CD4-positive, alpha-beta memory T cell (primary cell): ENCODE results near the gene SLC25A39. TPM values are rescaled to one million over a fixed set of nuclear protein-coding genes. Genes with fewer than 3 reads are reported as not detected.
"Not testable (repeated sequence)": the region's sequence is repeated elsewhere in the genome, so short reads cannot be mapped to it uniquely, and the experiment has no call there.

Experiments
- CTCF ChIA-PET: fragments of 350-600 bp; sonication (Branson Sonifier 250); formaldehyde crosslinking; loops from one replicate; lab custom pipeline; 2021; ENCODE audit warnings: inconsistent platforms; ENCODE audit not compliant: partially characterized antibody; lab: Charles Lee
- POLR2A ChIA-PET: fragments of 350-600 bp; sonication (Branson Sonifier 250); formaldehyde crosslinking; loops from one replicate; lab custom pipeline; 2021; ENCODE audit not compliant: partially characterized antibody; lab: Charles Lee
- DNase-seq, 5 donors: peaks; one replicate each; pipeline versions ENCODE4 v3.0.0 to v3.0.0-alpha.2; 2020 to 2022; ENCODE audit warnings: mixed read lengths in 1 of 5
- H3K27ac ChIP-seq: one replicate; pipeline ENCODE4 v1.7.0; 2013; ENCODE audit warnings: low read depth, low read length
- H3K27me3 ChIP-seq: 2 replicates; pipeline ENCODE4 v1.7.0; 2013; ENCODE audit warnings: mild to moderate bottlenecking, low read length, moderate library complexity; ENCODE audit not compliant: insufficient read depth
- H3K36me3 ChIP-seq: 2 replicates; pipeline ENCODE4 v1.7.0; 2013; ENCODE audit warnings: mild to moderate bottlenecking, low read length, moderate library complexity; ENCODE audit not compliant: insufficient read depth
- H3K4me1 ChIP-seq: 2 replicates; pipeline ENCODE4 v1.7.0; 2013; ENCODE audit warnings: mild to moderate bottlenecking, low read length, moderate library complexity; ENCODE audit not compliant: insufficient read depth
- H3K4me3 ChIP-seq, 2 donors: one replicate each; pipeline ENCODE4 v1.7.0; 2013; ENCODE audit warnings: low read length in 2 of 2, mild to moderate bottlenecking in 1 of 2
- H3K9me3 ChIP-seq, 2 donors: one replicate each; pipeline ENCODE4 v1.7.0; 2013; ENCODE audit warnings: low read length in 2 of 2, control low read depth in 1 of 2; ENCODE audit not compliant: control insufficient read depth in 1 of 2
- H3K27ac Mint-ChIP-seq, 7 donors: one replicate each; pipeline ENCODE4 v1.8.0; 2020 to 2021; ENCODE audit warnings: mixed read lengths in 7 of 7, mild to moderate bottlenecking in 6 of 7, inconsistent platforms in 3 of 7, moderate library complexity in 3 of 7
- H3K27me3 Mint-ChIP-seq, 2 donors: one replicate each; pipeline ENCODE4 v1.8.0; 2020 to 2021; ENCODE audit warnings: mixed read lengths in 2 of 2
- H3K36me3 Mint-ChIP-seq, 2 donors: one replicate each; pipeline ENCODE4 v1.8.0; 2020 to 2021; ENCODE audit warnings: mixed read lengths in 2 of 2, inconsistent platforms in 1 of 2, mild to moderate bottlenecking in 1 of 2
- H3K4me1 Mint-ChIP-seq, 4 donors: one replicate each; pipeline ENCODE4 v1.8.0; 2020 to 2021; ENCODE audit warnings: mixed read lengths in 4 of 4, mild to moderate bottlenecking in 1 of 4
- H3K4me3 Mint-ChIP-seq, 8 donors: one replicate each; pipeline ENCODE4 v1.8.0; 2020 to 2021; ENCODE audit warnings: mixed read lengths in 8 of 8, mild to moderate bottlenecking in 7 of 8, moderate library complexity in 6 of 8, inconsistent platforms in 3 of 8
- H3K9me3 Mint-ChIP-seq, 8 donors: one replicate each; pipeline ENCODE4 v1.8.0; 2020 to 2021; ENCODE audit warnings: mixed read lengths in 8 of 8, mild to moderate bottlenecking in 5 of 8, inconsistent platforms in 3 of 8, moderate library complexity in 1 of 8
- intact Hi-C: fragments of 100-400 bp; cut with micrococcal nuclease; formaldehyde crosslinking; loops from one replicate; pipeline ENCODE4 v1.15.1; 2023
- polyA plus RNA-seq, 2 donors: library from polyadenylated mRNA; unstranded; fragments of 300-500 nt; fragmentation: Illumina TruSeq; gene quantifications; one replicate each; pipeline ENCODE4 v1.2.3, GENCODE V29; 2021
- total RNA-seq, 2 experiments: library from RNA; stranded (reverse); gene quantifications; one replicate each; pipeline ENCODE4 v1.2.3, GENCODE V29; 2021

The SLC25A39 gene
- total and polyA plus RNA-seq, 4 experiments from 2014 or later, result 91.2 to 140 (median 105) TPM

- intact Hi-C loops, result no loop called here
- Mint-ChIP-seq H3K36me3 (no peaks in the 10 kb centered on the region), H3K27ac (no peak overlapping the region), H3K9me3 (no peaks in the 10 kb centered on the region), H3K4me3 (no peak overlapping the region), H3K4me1 (peaks cover 5 to 11% (median 6%) of the 10 kb centered on the region in 4 donors), H3K27me3 (peaks cover 3 to 5% of the 10 kb centered on the region in 2 donors)
- no peak for DNase-seq
- Histone ChIP-seq H3K27me3 (no peaks in the 10 kb centered on the region), H3K4me1 (no peaks in the 10 kb centered on the region), H3K36me3 (no peaks in the 10 kb centered on the region), H3K9me3 (no peaks in the 10 kb centered on the region), H3K27ac (no peak overlapping the region), H3K4me3 (no peak overlapping the region)
- ChIA-PET CTCF (interaction anchor here (0.8 to 7.4 kb wide), 4 partner anchors 10 to 146 kb away, joined by 3 to 32 read pairs (median 4); partner anchors contain the start of gene GRN), POLR2A (interaction anchor here (1.5 kb wide), 1 partner anchor 125 kb away, joined by 4 read pairs; no protein-coding TSS in a partner anchor)
These were observed 10.1 kb upstream of the SLC25A39 start for GRCh38 chr17:44334727-44335126.

- ChIA-PET CTCF (interaction anchor here (0.8 to 7.4 kb wide), 3 partner anchors 11 to 146 kb away, joined by 3 to 32 read pairs (median 3); partner anchors contain the start of gene GRN), POLR2A (interaction anchor here (0.8 to 1.5 kb wide), 2 partner anchors 9 to 124 kb away, joined by 3 to 4 read pairs; no protein-coding TSS in a partner anchor)
- Mint-ChIP-seq H3K27me3 (peaks cover 3 to 5% of the 10 kb centered on the region in 2 donors), H3K4me1 (peaks cover 5 to 11% (median 6%) of the 10 kb centered on the region in 4 donors), H3K4me3 (no peak overlapping the region), H3K36me3 (no peaks in the 10 kb centered on the region), H3K27ac (no peak overlapping the region), H3K9me3 (no peaks in the 10 kb centered on the region)
- Histone ChIP-seq H3K36me3 (no peaks in the 10 kb centered on the region), H3K9me3 (no peaks in the 10 kb centered on the region), H3K27me3 (no peaks in the 10 kb centered on the region), H3K27ac (no peak overlapping the region), H3K4me1 (no peaks in the 10 kb centered on the region), H3K4me3 (no peak overlapping the region)
- DNase-seq, result no peak
- intact Hi-C loops, result no loop called here
These were observed 9.7 kb upstream of the SLC25A39 start for GRCh38 chr17:44334315-44334714.

GRCh38 chr17:44333371-44333770, 8.7 kb upstream of the SLC25A39 start:
- POLR2A ChIA-PET, result interaction anchor here (0.8 to 1.5 kb wide), 2 partner anchors 8 to 123 kb away, joined by 3 to 4 read pairs; no protein-coding TSS in a partner anchor

DNA sequence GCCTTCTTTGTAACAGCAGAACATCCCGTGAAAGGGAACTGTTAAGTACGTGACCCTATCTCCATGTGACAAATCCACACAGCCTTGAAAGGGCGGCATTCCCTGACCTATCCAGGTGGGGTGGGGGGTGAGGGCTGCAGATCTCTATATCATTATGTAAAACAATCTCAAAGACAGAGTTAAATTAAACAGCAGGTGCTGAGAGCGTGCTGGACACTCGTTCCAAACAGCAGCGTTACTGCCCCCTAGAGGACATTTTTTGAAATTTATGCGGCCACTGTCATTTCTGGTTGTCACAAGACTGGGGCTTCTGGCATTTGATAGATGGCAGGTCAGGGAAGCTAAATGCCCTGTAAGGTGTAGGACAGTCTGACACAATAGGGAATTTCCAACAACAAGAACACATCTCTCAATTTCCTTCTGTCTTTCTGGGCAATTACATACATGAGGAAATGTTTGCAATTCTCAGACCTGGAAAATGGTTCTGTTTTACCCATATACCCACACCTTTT, 6.7 kb upstream of the SLC25A39 start:
- H3K27ac Mint-ChIP-seq, result peak overlapping the region in 3 of 7 donors; percentile 25 to 77 (median 70)
- Histone ChIP-seq H3K4me1 (peaks cover 4% of the 10 kb centered on the region), H3K27me3 (no peaks in the 10 kb centered on the region), H3K4me3 (no peak overlapping the region), H3K27ac (no peak overlapping the region), H3K9me3 (no peaks in the 10 kb centered on the region), H3K36me3 (no peaks in the 10 kb centered on the region)
- ChIA-PET CTCF (interaction anchor here (0.7 to 7.4 kb wide), 30 partner anchors 10 to 387 kb away, joined by 3 to 107 read pairs (median 5); partner anchors contain the start of genes FAM171A2, GRN, HDAC5 and HROB), POLR2A (interaction anchor here (0.7 to 2.0 kb wide), 10 partner anchors 16 to 208 kb away, joined by 3 to 17 read pairs (median 4); partner anchors contain the start of genes HDAC5, TMUB2 and UBTF)
- H3K4me3 Mint-ChIP-seq, result peak overlapping the region in 1 of 8 donors; percentile 39
- intact Hi-C loops, result loop anchor here (1.0 to 2.0 kb wide), 3 partner anchors 13 to 190 kb away; partner anchors contain the start of genes GRN and HROB
- DNase-seq, result peak; percentile 69 to 79 (median 74)
- peaks cover 10 to 23% (median 14%) of the 10 kb centered on the region in 4 donors for H3K4me1 Mint-ChIP-seq
- H3K36me3 Mint-ChIP-seq, result peaks cover 0 to 2% of the 10 kb centered on the region in 2 donors
- no peaks in the 10 kb centered on the region for H3K27me3 Mint-ChIP-seq
- no peaks in the 10 kb centered on the region for H3K9me3 Mint-ChIP-seq

More at GRCh38 chr17:44333371-44333770, 8.7 kb upstream of the SLC25A39 start:
- Mint-ChIP-seq H3K4me1 (peaks cover 5 to 7% (median 6%) of the 10 kb centered on the region in 4 donors), H3K36me3 (no peaks in the 10 kb centered on the region), H3K9me3 (no peaks in the 10 kb centered on the region), H3K27me3 (peaks cover 3 to 5% of the 10 kb centered on the region in 2 donors), H3K27ac (no peak overlapping the region), H3K4me3 (no peak overlapping the region)
- H3K27me3 ChIP-seq, result no peaks in the 10 kb centered on the region
- no peaks in the 10 kb centered on the region for H3K36me3 ChIP-seq
- DNase-seq, result no peak
- intact Hi-C loops, result no loop called here
- no peak overlapping the region for H3K27ac ChIP-seq
- H3K4me1 ChIP-seq, result no peaks in the 10 kb centered on the region
- H3K9me3 ChIP-seq, result no peaks in the 10 kb centered on the region
- no peak overlapping the region for H3K4me3 ChIP-seq
- CTCF ChIA-PET, result interaction anchor here (0.6 to 7.4 kb wide), 6 partner anchors 12 to 129 kb away, joined by 3 to 107 read pairs (median 4); partner anchors contain the start of gene GRN

DNA sequence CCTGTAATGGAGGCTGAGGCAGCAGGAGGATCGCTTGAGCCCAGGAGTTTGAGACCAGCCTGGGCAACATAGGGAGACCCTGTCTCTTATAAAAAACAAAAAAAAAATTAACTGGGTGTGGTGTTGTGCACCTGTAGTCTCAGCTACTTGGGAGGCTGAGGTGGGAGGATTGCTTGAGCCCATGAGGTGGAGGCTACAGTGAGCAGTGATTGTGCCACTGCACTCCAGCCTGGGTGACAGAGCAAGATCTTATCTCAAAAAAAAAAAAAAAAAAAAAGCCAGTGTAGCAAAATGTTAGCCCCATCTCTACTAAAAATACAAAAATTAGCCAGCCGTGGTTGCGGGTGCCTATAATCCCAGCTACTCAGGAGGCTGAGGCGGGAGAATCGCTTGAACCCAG, 5.6 kb upstream of the SLC25A39 start:
- H3K4me3 Mint-ChIP-seq, H3K9me3 ChIP-seq, H3K4me3 ChIP-seq, DNase-seq, H3K27ac Mint-ChIP-seq, H3K4me1 ChIP-seq, H3K9me3 Mint-ChIP-seq, H3K27me3 Mint-ChIP-seq, H3K36me3 Mint-ChIP-seq, H3K27ac ChIP-seq, H3K27me3 ChIP-seq, H3K36me3 ChIP-seq: not testable (repeated sequence)
- ChIA-PET POLR2A (interaction anchor here (0.7 to 2.4 kb wide), 12 partner anchors 15 to 207 kb away, joined by 3 to 17 read pairs (median 4); partner anchors contain the start of genes HDAC5, TMUB2 and UBTF), CTCF (interaction anchor here (0.7 to 7.4 kb wide), 29 partner anchors 9 to 386 kb away, joined by 3 to 107 read pairs (median 5); partner anchors contain the start of genes FAM171A2, GRN, HDAC5 and HROB)
- peaks cover 10 to 32% (median 17%) of the 10 kb centered on the region in 4 donors for H3K4me1 Mint-ChIP-seq
- intact Hi-C loops, result loop anchor here (2.0 kb wide), 1 partner anchor 15 kb away; the partner anchor contains the start of gene GRN

GRCh38 chr17:44329516-44329915, 4.9 kb upstream of the SLC25A39 start:
- H3K27me3 Mint-ChIP-seq, H3K4me3 Mint-ChIP-seq, H3K27ac ChIP-seq, H3K4me3 ChIP-seq, H3K36me3 ChIP-seq, H3K9me3 Mint-ChIP-seq, intact Hi-C loops, H3K27me3 ChIP-seq, DNase-seq, H3K9me3 ChIP-seq, H3K4me1 ChIP-seq: not testable (repeated sequence)
- ChIA-PET CTCF (interaction anchor here (1.1 to 7.4 kb wide), 10 partner anchors 8 to 125 kb away, joined by 3 to 107 read pairs (median 10); partner anchors contain the start of genes GRN and RUNDC3A), POLR2A (interaction anchor here (2.4 kb wide), 1 partner anchor 109 kb away, joined by 8 read pairs; the partner anchor contains the start of gene UBTF)
- Mint-ChIP-seq H3K36me3 (peaks cover 0 to 11% of the 10 kb centered on the region in 2 donors), H3K27ac (peak overlapping the region in 1 of 7 donors; percentile 76), H3K4me1 (peaks cover 10 to 35% (median 17%) of the 10 kb centered on the region in 4 donors)
